ENCODE measurements around the gene GLI3. TPM values are rescaled to one million over a fixed set of nuclear protein-coding genes. Genes with fewer than 3 reads are reported as not detected.

Gene GLI3
- total and polyA plus RNA-seq, 2 experiments from 2014 or later = 15.2 to 27.9 TPM

DNA sequence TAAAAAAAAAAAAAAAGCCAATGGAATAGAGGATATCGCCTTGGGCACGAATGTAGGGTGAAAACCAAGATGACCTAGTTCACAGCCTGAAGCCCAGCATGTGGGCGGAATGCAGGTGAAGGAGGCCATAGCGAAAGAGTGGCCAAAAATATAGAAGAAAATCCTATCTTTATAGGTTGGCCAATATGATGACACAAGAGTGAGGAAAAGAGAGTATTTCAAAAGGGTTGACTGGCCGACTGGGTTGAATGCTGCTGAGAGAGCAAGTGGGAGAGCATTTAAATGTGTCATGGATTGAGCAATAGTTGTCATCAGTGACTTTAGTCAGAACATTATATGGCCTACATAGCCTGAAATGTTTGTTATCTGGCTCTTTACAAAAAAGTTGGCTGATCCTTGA is 17.2 kb upstream of the GLI3 start:
- no peak overlapping the region for H3K4me3 ChIP-seq
- no peaks in the 10 kb centered on the region for H3K9me3 ChIP-seq (ENCODE audit: low read depth)
- no peaks in the 10 kb centered on the region for H3K4me1 ChIP-seq (ENCODE audit: low read depth)
- H3K27ac ChIP-seq = no peak overlapping the region
- DNase-seq (ENCODE audit: low read depth in 1 of 2, low spot score in 1 of 2) = peak in 1 of 2 donors; percentile 88
- TF ChIP-seq, protein P1, sequence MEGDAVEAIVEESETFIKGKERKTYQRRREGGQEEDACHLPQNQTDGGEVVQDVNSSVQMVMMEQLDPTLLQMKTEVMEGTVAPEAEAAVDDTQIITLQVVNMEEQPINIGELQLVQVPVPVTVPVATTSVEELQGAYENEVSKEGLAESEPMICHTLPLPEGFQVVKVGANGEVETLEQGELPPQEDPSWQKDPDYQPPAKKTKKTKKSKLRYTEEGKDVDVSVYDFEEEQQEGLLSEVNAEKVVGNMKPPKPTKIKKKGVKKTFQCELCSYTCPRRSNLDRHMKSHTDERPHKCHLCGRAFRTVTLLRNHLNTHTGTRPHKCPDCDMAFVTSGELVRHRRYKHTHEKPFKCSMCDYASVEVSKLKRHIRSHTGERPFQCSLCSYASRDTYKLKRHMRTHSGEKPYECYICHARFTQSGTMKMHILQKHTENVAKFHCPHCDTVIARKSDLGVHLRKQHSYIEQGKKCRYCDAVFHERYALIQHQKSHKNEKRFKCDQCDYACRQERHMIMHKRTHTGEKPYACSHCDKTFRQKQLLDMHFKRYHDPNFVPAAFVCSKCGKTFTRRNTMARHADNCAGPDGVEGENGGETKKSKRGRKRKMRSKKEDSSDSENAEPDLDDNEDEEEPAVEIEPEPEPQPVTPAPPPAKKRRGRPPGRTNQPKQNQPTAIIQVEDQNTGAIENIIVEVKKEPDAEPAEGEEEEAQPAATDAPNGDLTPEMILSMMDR (IDR thresholded peaks at IDR 0.05; ENCODE audit: low read depth, low read length) = no peak
- H3K36me3 ChIP-seq = no peaks in the 10 kb centered on the region
- H3K27me3 ChIP-seq = no peaks in the 10 kb centered on the region

DNA sequence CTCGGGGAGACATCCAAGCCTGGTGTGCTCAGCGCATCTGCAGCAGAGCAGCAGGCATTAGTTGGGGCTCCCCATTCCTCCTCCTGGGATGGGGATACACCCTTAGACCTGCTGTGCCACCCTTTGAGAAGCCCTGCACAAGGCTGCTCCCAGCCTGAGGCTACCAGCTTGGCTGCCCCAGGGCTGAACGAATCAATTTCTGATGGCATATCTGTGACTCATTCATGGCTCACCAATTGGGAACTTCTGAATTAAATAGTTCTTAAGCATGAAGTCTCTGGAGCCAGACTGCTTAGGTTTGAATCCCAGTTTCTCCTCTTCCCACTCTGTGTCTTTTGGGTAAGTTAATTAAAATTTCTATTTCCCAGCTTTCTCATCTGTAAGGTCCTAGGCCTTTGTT is 16.3 kb upstream of the GLI3 start:
- no peaks in the 10 kb centered on the region for H3K9me3 ChIP-seq (ENCODE audit: low read depth)
- H3K4me3 ChIP-seq = no peak overlapping the region
- no peak for DNase-seq (ENCODE audit: low read depth in 1 of 2, low spot score in 1 of 2)
- H3K27ac ChIP-seq = no peak overlapping the region
- no peaks in the 10 kb centered on the region for H3K4me1 ChIP-seq (ENCODE audit: low read depth)
- no peaks in the 10 kb centered on the region for H3K27me3 ChIP-seq
- H3K36me3 ChIP-seq = no peaks in the 10 kb centered on the region
- TF ChIP-seq, protein P1 (IDR thresholded peaks at IDR 0.05; ENCODE audit: low read depth, low read length) = no peak

DNA sequence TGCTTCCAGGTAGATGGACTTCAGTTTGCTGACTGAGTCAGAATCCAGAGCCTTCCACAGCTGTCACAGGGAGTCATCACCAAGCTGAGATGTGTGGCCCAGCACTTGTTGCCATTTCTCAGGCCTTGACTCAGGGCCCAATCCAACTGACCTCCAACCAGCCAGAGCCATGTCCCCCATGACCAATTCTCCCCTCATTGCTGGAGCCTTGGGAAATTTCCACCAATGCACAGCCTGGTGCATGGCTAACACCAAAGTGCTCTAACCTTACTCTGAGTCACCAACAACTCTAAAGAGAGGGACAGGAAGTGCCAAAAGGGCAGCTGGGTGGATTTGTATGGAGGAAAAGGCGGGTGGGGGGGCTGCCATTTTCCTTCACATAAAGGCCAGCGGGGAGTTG is 13.4 kb upstream of the GLI3 start:
- no peaks in the 10 kb centered on the region for H3K4me1 ChIP-seq (ENCODE audit: low read depth)
- no peak overlapping the region for H3K4me3 ChIP-seq
- no peaks in the 10 kb centered on the region for H3K27me3 ChIP-seq
- no peaks in the 10 kb centered on the region for H3K36me3 ChIP-seq
- H3K27ac ChIP-seq = no peak overlapping the region
- DNase-seq (ENCODE audit: low read depth in 1 of 2, low spot score in 1 of 2) = no peak
- no peaks in the 10 kb centered on the region for H3K9me3 ChIP-seq (ENCODE audit: low read depth)
- TF ChIP-seq, protein P1 (IDR thresholded peaks at IDR 0.05; ENCODE audit: low read depth, low read length) = no peak

DNA sequence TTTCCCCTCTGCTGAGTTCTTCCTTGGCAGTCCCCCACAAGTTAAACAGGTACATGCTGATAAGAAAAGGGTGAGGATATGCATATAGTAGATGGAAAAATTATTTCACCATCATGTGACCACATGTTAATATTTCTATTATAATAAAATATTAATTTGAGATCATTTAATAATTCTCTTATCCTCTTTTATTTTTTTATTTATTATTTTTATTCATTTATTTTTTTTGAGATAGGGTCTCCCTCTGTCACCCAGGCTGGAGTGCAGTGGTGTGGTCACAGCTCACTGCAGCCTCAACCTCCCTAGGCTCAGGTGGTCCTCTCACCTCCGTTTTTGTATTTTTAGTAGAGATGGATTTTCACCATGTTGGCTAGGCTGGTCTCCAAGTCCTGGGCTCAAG is 11.6 kb upstream of the GLI3 start:
- Histone ChIP-seq H3K27me3 (no peaks in the 10 kb centered on the region), H3K4me1 (ENCODE audit: low read depth) (no peaks in the 10 kb centered on the region), H3K4me3 (no peak overlapping the region), H3K9me3 (ENCODE audit: low read depth) (no peaks in the 10 kb centered on the region), H3K36me3 (no peaks in the 10 kb centered on the region), H3K27ac (no peak overlapping the region)
- TF ChIP-seq, protein P1 (IDR thresholded peaks at IDR 0.05; ENCODE audit: low read depth, low read length) = no peak
- no peak for DNase-seq (ENCODE audit: low read depth in 1 of 2, low spot score in 1 of 2)

DNA sequence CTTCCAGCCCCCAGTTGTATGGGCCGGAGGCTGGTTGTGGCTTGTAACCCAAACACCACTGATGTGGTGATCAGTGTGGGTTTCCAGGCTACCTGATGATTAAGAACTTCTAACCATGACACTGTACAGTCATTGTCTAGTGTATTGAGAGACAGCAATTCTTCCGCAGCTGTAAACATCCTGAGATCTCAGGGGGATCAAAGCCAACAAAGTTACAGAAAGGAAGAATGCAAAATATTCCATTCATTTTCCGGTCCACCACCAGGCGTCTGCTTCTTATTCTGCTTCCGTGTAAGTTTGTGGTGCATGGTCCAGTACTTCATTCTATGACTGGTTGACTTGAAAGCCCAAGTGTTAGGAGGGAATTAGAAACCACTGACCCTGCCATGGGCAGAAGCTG is 10.3 kb upstream of the GLI3 start:
- no peak overlapping the region for H3K4me3 ChIP-seq
- peak in 1 of 2 donors; percentile 78 for DNase-seq (ENCODE audit: low read depth in 1 of 2, low spot score in 1 of 2)
- no peaks in the 10 kb centered on the region for H3K9me3 ChIP-seq (ENCODE audit: low read depth)
- no peak overlapping the region for H3K27ac ChIP-seq
- no peaks in the 10 kb centered on the region for H3K36me3 ChIP-seq
- no peaks in the 10 kb centered on the region for H3K4me1 ChIP-seq (ENCODE audit: low read depth)
- TF ChIP-seq, protein P1 (IDR thresholded peaks at IDR 0.05; ENCODE audit: low read depth, low read length) = peak; percentile 36
- no peaks in the 10 kb centered on the region for H3K27me3 ChIP-seq

DNA sequence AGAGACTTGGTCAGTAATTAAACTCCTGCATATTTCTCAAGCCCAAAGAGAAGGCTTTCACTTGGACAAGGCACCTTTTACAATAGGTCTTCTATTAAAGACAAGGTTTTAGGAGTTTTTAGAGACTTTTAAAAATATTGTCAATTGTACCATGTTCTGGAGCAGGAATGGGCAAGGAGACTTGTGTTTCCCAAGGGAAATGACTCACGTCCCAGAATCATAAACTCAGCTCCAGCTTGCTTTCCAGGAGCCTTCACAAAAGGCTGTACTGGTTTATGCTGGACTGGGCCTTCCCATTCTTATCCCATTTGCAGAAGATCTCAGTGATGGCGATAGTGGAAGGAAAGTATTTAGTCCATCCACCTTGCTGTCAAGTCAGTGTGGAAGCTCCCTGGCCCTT is 7.8 kb upstream of the GLI3 start:
- Histone ChIP-seq H3K36me3 (no peaks in the 10 kb centered on the region), H3K27me3 (no peaks in the 10 kb centered on the region), H3K27ac (no peak overlapping the region), H3K9me3 (ENCODE audit: low read depth) (no peaks in the 10 kb centered on the region), H3K4me3 (no peak overlapping the region), H3K4me1 (ENCODE audit: low read depth) (no peaks in the 10 kb centered on the region)
- TF ChIP-seq, protein P1 (IDR thresholded peaks at IDR 0.05; ENCODE audit: low read depth, low read length) = no peak
- peak in 1 of 2 donors; percentile 83 for DNase-seq (ENCODE audit: low read depth in 1 of 2, low spot score in 1 of 2)
